Measurements from ENCODE around the gene OR6C2. TPM values are rescaled to one million over a fixed set of nuclear protein-coding genes. Genes with fewer than 3 reads are reported as not detected.
A peak's percentile ranks its signal among the peaks of the same experiment; 100 is the strongest.
"Not testable (repeated sequence)": the region's sequence is repeated elsewhere in the genome, so short reads cannot be mapped to it uniquely, and the experiment has no call there.

Gene OR6C2
- total and polyA plus RNA-seq, 4 donors = 0.14 TPM; not detected in 3

- Histone ChIP-seq H3K27me3 (ENCODE audit: control insufficient read depth in 3 of 3, insufficient read depth in 3 of 3, low read length in 2 of 3) (no peaks in the 10 kb centered on the region), H3K9me3 (ENCODE audit: control insufficient read depth in 4 of 4, insufficient read depth in 3 of 4, low read length in 3 of 4) (no peaks in the 10 kb centered on the region), H3K4me1 (ENCODE audit: control insufficient read depth in 5 of 5, insufficient read depth in 5 of 5, low read length in 5 of 5) (no peaks in the 10 kb centered on the region), H3K36me3 (ENCODE audit: control insufficient read depth in 4 of 4, insufficient read depth in 4 of 4, low read length in 4 of 4) (no peaks in the 10 kb centered on the region), H3K9ac (ENCODE audit: insufficient read depth in 1 of 2, low read length in 2 of 2) (no peak overlapping the region), H3K27ac (ENCODE audit: low read depth in 1 of 2, low read length in 1 of 2) (no peak overlapping the region), H3K4me3 (no peak overlapping the region)
- DNase-seq (no peak), ATAC-seq (ENCODE audit: insufficient read depth, low FRiP score) (no peak)
- WGBS, 2 donors = 73 to 78% methylated on average over 1 of the region's 1 CpG
- no peak for TF ChIP-seq CTCF (IDR thresholded peaks at IDR 0.05; ENCODE audit: control extremely low read depth, extremely low read depth)
Measured at GRCh38 chr12:55407866-55408265, 36.0 kb upstream of the OR6C2 start.

GRCh38 chr12:55409133-55409532, 34.7 kb upstream of the OR6C2 start:
- not testable (repeated sequence) for H3K4me3 ChIP-seq; H3K9ac ChIP-seq (ENCODE audit: insufficient read depth in 1 of 2, low read length in 2 of 2); H3K4me1 ChIP-seq (ENCODE audit: control insufficient read depth in 5 of 5, insufficient read depth in 5 of 5, low read length in 5 of 5); DNase-seq; H3K27me3 ChIP-seq (ENCODE audit: control insufficient read depth in 3 of 3, insufficient read depth in 3 of 3, low read length in 2 of 3); H3K36me3 ChIP-seq (ENCODE audit: control insufficient read depth in 4 of 4, insufficient read depth in 4 of 4, low read length in 4 of 4); H3K9me3 ChIP-seq (ENCODE audit: control insufficient read depth in 4 of 4, insufficient read depth in 3 of 4, low read length in 3 of 4); ATAC-seq (ENCODE audit: insufficient read depth, low FRiP score); H3K27ac ChIP-seq (ENCODE audit: low read depth in 1 of 2, low read length in 1 of 2)
- WGBS, 2 donors = 91 to 97% methylated on average over 1 of the region's 1 CpG

- not testable (repeated sequence) for DNase-seq; ATAC-seq (ENCODE audit: insufficient read depth, low FRiP score)
- WGBS, 2 donors = 95% methylated on average over 15 of the region's 15 CpGs
Measured at GRCh38 chr12:55412138-55412537, 31.7 kb upstream of the OR6C2 start.

DNA sequence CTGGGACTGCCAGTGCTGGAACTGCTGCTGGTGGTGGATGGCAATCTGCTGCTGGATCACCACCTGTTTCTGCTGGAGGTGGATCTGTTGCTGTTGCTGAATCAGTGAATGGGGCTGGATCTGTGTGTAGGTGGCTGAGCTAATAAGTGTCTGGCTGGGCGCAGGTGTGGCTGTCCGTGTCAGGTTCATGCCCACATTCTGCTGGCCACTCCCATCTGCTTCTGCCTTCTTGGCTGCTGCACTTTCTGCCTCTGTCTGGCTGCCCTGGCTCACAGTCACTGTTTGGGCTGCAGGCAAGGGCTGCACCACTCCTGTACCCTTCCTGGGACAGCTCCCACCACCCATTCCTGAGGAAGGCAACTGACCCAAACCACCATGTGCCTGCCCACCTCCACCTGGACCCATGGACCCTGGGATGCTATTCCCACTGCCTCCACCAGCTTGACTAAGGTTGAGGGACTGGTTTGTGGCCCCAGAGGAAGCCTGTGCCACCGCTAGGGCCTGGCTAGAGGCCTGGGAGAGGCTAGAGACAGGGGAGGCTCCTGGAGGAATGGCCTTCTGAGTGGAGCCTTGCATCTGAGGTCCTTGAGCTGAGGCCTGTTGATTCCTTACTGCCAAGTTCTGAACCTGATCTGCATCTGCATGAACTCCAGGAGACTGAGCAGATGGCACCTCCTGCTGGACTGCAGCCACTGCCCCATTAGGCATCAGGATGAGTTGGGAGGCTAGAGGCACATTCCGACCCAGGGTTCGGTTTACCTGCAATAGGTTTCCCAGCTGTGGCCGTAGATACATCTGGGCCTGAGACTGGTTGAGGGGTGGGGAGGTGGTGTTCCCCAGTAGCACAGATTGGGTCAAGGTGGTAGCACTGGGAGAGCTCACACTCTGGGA, 30.1 kb upstream of the OR6C2 start:
- not testable (repeated sequence) for H3K9ac ChIP-seq (ENCODE audit: insufficient read depth in 1 of 2, low read length in 2 of 2); H3K36me3 ChIP-seq (ENCODE audit: control insufficient read depth in 4 of 4, insufficient read depth in 4 of 4, low read length in 4 of 4); ATAC-seq (ENCODE audit: insufficient read depth, low FRiP score); H3K4me3 ChIP-seq; H3K4me1 ChIP-seq (ENCODE audit: control insufficient read depth in 5 of 5, insufficient read depth in 5 of 5, low read length in 5 of 5); H3K9me3 ChIP-seq (ENCODE audit: control insufficient read depth in 4 of 4, insufficient read depth in 3 of 4, low read length in 3 of 4); H3K27ac ChIP-seq (ENCODE audit: low read depth in 1 of 2, low read length in 1 of 2); DNase-seq; H3K27me3 ChIP-seq (ENCODE audit: control insufficient read depth in 3 of 3, insufficient read depth in 3 of 3, low read length in 2 of 3)
- WGBS, 2 donors = 86 to 87% methylated on average over 5 of the region's 6 CpGs

More at GRCh38 chr12:55412138-55412537, 31.7 kb upstream of the OR6C2 start:
- not testable (repeated sequence) for H3K36me3 ChIP-seq (ENCODE audit: control insufficient read depth in 4 of 4, insufficient read depth in 4 of 4, low read length in 4 of 4); H3K9ac ChIP-seq (ENCODE audit: insufficient read depth in 1 of 2, low read length in 2 of 2); H3K4me1 ChIP-seq (ENCODE audit: control insufficient read depth in 5 of 5, insufficient read depth in 5 of 5, low read length in 5 of 5); H3K27me3 ChIP-seq (ENCODE audit: control insufficient read depth in 3 of 3, insufficient read depth in 3 of 3, low read length in 2 of 3); H3K27ac ChIP-seq (ENCODE audit: low read depth in 1 of 2, low read length in 1 of 2); H3K4me3 ChIP-seq; H3K9me3 ChIP-seq (ENCODE audit: control insufficient read depth in 4 of 4, insufficient read depth in 3 of 4, low read length in 3 of 4)

DNA sequence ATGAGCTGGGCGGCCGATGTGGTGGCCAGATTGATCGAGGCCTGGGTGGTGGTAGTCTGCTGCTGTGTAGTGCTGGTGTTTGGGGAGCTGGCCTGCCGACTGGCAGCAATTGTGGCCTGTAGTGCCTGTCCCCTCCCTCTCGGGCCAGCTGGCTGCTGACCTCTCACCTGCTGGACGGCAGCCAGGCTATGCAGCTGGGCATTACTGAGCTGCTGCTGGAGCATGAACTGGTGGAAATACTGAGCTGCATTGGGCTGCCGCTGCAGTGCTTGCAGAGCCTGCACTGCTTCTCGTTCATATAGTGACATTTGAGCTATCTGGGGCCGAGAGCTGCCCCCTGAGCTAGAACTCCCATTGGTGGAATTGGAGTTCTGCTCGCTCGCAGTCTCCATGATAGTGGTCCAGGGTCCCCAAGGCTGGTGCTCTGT, 29.5 kb upstream of the OR6C2 start:
- not testable (repeated sequence) for H3K27ac ChIP-seq (ENCODE audit: low read depth in 1 of 2, low read length in 1 of 2); H3K4me3 ChIP-seq; H3K27me3 ChIP-seq (ENCODE audit: control insufficient read depth in 3 of 3, insufficient read depth in 3 of 3, low read length in 2 of 3); H3K9ac ChIP-seq (ENCODE audit: insufficient read depth in 1 of 2, low read length in 2 of 2); H3K9me3 ChIP-seq (ENCODE audit: control insufficient read depth in 4 of 4, insufficient read depth in 3 of 4, low read length in 3 of 4); H3K4me1 ChIP-seq (ENCODE audit: control insufficient read depth in 5 of 5, insufficient read depth in 5 of 5, low read length in 5 of 5); H3K36me3 ChIP-seq (ENCODE audit: control insufficient read depth in 4 of 4, insufficient read depth in 4 of 4, low read length in 4 of 4)
- DNase-seq (peak in 2 of 3 donors; percentile 8 to 20), ATAC-seq (ENCODE audit: insufficient read depth, low FRiP score) (peak; percentile 27)
- WGBS, 2 donors = 57 to 70% methylated on average over 10 to 11 of the region's 11 CpGs

DNA sequence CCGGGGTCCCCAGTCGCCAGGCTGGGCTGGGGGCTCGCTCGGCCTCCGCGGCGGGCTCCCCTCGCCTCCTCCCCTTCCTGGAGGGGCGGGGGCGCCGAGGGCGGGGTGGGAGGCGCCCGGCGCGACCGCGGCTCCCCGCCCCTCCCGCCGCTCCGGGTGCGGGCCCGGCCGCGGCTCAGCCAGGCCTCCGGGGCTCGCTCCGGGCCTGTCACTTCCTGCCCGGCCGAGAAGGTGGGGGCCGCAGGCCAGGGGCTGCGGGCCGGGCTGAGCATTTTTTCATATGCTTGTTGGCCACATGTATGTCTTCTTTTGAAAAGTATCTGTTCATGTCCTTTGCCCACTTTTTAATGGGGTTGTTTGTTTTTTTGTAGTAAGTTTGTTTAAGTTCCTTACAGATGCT, 29.0 kb upstream of the OR6C2 start:
- WGBS, 2 donors = 8 to 27% methylated on average over 3 to 11 of the region's 34 CpGs
- not testable (repeated sequence) for H3K9ac ChIP-seq (ENCODE audit: insufficient read depth in 1 of 2, low read length in 2 of 2); H3K27ac ChIP-seq (ENCODE audit: low read depth in 1 of 2, low read length in 1 of 2); H3K36me3 ChIP-seq (ENCODE audit: control insufficient read depth in 4 of 4, insufficient read depth in 4 of 4, low read length in 4 of 4); H3K9me3 ChIP-seq (ENCODE audit: control insufficient read depth in 4 of 4, insufficient read depth in 3 of 4, low read length in 3 of 4); H3K27me3 ChIP-seq (ENCODE audit: control insufficient read depth in 3 of 3, insufficient read depth in 3 of 3, low read length in 2 of 3); DNase-seq; H3K4me3 ChIP-seq; H3K4me1 ChIP-seq (ENCODE audit: control insufficient read depth in 5 of 5, insufficient read depth in 5 of 5, low read length in 5 of 5)
- peak; percentile 82 for ATAC-seq (ENCODE audit: insufficient read depth, low FRiP score)

Data from lung (tissue), 12 donors.